ENCODE measurements around the gene CCDC190. TPM values are rescaled to one million over a fixed set of nuclear protein-coding genes. Genes with fewer than 3 reads are reported as not detected.

The CCDC190 gene
- total and polyA plus RNA-seq, 9 of the 15 experiments (the other 6 are each of a cell fraction or from before 2014, with no cell fraction given), result not detected

DNA sequence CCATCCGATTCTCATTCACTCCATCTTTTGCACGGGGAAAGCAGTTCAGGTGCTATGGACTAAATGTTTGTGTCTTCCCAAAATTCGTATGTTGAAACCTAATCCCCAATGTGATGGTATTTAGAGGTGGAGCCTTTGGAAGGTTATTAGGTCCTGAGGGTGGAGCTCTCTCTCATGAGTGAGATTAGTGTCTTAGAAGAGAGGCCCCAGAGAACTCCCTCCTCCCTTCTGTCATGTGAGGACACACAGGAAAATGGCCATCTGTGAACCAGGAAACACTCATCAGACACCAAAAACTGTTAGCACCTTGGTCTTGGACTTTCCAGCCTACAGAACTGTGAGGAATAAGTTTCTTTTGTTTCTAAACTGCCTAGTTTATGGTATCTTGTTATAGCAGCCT, 15.8 kb upstream of the CCDC190 start:
- CTCF ChIA-PET (ENCODE audit: low intra/inter-chr PET ratio), result no interaction called here
- intact Hi-C loops (cut with micrococcal nuclease), result no loop called here

More for the DNA sequence above, 15.8 kb upstream of the CCDC190 start:
- no peaks in the 10 kb centered on the region for H3K4me1 ChIP-seq (replicated peaks in 1 of 2; ENCODE audit: control insufficient read depth in 2 of 2, insufficient read depth in 2 of 2, low read length in 2 of 2)
- no TSS peak for BruUV-seq (replicated peaks)
- no peak overlapping the region for H2AFZ ChIP-seq (ENCODE audit: low read depth, low read length)
- FAIRE-seq (no peak), DNase-seq (ENCODE audit: extremely low read depth in 1 of 4, low spot score in 3 of 4) (no peak), ATAC-seq (no peak)
- H3K27ac ChIP-seq (ENCODE audit: extremely low read depth, low read depth, low read length), result no peak overlapping the region
- no peaks in the 10 kb centered on the region for H3K79me2 ChIP-seq (ENCODE audit: control insufficient read depth, insufficient read depth, low read length)
- no peak overlapping the region for H3K4me3 ChIP-seq
- peaks cover 0 to 6% of the 10 kb centered on the region in 2 experiments; a peak in 2 of 5 replicates for H3K27me3 ChIP-seq (ENCODE audit: control insufficient read depth in 2 of 2, insufficient read depth in 2 of 2, low read length in 2 of 2)
- H3K9ac ChIP-seq (ENCODE audit: insufficient read depth in 1 of 2, low read depth in 2 of 2, low read length in 2 of 2), result no peak overlapping the region
- in situ Hi-C loops (cut with MboI), result no loop called here
- TF ChIP-seq FOXK1 (CRISPR knock-in tag; IDR thresholded peaks at IDR 0.05; ENCODE audit: borderline replicate concordance), result no peak
- TF ChIP-seq DNMT1 (IDR thresholded peaks at IDR 0.05), result no peak
- TF ChIP-seq, protein P1, sequence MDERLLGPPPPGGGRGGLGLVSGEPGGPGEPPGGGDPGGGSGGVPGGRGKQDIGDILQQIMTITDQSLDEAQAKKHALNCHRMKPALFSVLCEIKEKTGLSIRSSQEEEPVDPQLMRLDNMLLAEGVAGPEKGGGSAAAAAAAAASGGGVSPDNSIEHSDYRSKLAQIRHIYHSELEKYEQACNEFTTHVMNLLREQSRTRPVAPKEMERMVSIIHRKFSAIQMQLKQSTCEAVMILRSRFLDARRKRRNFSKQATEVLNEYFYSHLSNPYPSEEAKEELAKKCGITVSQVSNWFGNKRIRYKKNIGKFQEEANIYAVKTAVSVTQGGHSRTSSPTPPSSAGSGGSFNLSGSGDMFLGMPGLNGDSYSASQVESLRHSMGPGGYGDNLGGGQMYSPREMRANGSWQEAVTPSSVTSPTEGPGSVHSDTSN (CRISPR knock-in tag; IDR thresholded peaks at IDR 0.05; ENCODE audit: low read depth), result no peak
- TF ChIP-seq, protein P1 (tag; conservative IDR thresholded peaks at IDR 0.05; ENCODE audit: low read depth), result no peak
- no peak for TF ChIP-seq ZFP1 (CRISPR knock-in tag; IDR thresholded peaks at IDR 0.05)
- TF ChIP-seq SIRT6 (IDR thresholded peaks at IDR 0.05; ENCODE audit: low read depth, low read length), result no peak
- TF ChIP-seq GTF2F1 (IDR thresholded peaks at IDR 0.05; ENCODE audit: low read depth, low read length), result no peak
- TF ChIP-seq FOXA3 (CRISPR knock-in tag; conservative IDR thresholded peaks at IDR 0.05 in 1 of 2, IDR thresholded peaks at IDR 0.05 in 1 of 2), result no peak
- TF ChIP-seq, protein P2, sequence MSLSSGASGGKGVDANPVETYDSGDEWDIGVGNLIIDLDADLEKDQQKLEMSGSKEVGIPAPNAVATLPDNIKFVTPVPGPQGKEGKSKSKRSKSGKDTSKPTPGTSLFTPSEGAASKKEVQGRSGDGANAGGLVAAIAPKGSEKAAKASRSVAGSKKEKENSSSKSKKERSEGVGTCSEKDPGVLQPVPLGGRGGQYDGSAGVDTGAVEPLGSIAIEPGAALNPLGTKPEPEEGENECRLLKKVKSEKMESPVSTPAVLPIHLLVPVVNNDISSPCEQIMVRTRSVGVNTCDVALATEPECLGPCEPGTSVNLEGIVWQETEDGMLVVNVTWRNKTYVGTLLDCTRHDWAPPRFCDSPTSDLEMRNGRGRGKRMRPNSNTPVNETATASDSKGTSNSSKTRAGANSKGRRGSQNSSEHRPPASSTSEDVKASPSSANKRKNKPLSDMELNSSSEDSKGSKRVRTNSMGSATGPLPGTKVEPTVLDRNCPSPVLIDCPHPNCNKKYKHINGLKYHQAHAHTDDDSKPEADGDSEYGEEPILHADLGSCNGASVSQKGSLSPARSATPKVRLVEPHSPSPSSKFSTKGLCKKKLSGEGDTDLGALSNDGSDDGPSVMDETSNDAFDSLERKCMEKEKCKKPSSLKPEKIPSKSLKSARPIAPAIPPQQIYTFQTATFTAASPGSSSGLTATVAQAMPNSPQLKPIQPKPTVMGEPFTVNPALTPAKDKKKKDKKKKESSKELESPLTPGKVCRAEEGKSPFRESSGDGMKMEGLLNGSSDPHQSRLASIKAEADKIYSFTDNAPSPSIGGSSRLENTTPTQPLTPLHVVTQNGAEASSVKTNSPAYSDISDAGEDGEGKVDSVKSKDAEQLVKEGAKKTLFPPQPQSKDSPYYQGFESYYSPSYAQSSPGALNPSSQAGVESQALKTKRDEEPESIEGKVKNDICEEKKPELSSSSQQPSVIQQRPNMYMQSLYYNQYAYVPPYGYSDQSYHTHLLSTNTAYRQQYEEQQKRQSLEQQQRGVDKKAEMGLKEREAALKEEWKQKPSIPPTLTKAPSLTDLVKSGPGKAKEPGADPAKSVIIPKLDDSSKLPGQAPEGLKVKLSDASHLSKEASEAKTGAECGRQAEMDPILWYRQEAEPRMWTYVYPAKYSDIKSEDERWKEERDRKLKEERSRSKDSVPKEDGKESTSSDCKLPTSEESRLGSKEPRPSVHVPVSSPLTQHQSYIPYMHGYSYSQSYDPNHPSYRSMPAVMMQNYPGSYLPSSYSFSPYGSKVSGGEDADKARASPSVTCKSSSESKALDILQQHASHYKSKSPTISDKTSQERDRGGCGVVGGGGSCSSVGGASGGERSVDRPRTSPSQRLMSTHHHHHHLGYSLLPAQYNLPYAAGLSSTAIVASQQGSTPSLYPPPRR (CRISPR knock-in tag; IDR thresholded peaks at IDR 0.05; ENCODE audit: borderline replicate concordance), result no peak
- TF ChIP-seq, protein P3, sequence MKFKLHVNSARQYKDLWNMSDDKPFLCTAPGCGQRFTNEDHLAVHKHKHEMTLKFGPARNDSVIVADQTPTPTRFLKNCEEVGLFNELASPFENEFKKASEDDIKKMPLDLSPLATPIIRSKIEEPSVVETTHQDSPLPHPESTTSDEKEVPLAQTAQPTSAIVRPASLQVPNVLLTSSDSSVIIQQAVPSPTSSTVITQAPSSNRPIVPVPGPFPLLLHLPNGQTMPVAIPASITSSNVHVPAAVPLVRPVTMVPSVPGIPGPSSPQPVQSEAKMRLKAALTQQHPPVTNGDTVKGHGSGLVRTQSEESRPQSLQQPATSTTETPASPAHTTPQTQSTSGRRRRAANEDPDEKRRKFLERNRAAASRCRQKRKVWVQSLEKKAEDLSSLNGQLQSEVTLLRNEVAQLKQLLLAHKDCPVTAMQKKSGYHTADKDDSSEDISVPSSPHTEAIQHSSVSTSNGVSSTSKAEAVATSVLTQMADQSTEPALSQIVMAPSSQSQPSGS (CRISPR knock-in tag; IDR thresholded peaks at IDR 0.05), result no peak
- no peak for TF ChIP-seq SIN3A (IDR thresholded peaks at IDR 0.05; ENCODE audit: borderline replicate concordance in 2 of 2, control insufficient read depth in 1 of 2, low read depth in 2 of 2, low read length in 2 of 2)
- TF ChIP-seq MAFG (tag; conservative IDR thresholded peaks at IDR 0.05), result no peak
- no peak for TF ChIP-seq TSC22D4 (tag; IDR thresholded peaks at IDR 0.05)
- no peak for TF ChIP-seq OTX1 (CRISPR knock-in tag; IDR thresholded peaks at IDR 0.05)
- TF ChIP-seq ZNF431 (CRISPR knock-in tag; IDR thresholded peaks at IDR 0.05), result no peak
- H3K9me3 ChIP-seq (replicated peaks; ENCODE audit: control insufficient read depth, insufficient read depth, low read depth, low read length), result no peaks in the 10 kb centered on the region; the same call in 1 of the 2 replicates
- WGBS (ENCODE audit: insufficient coverage, low coverage, missing lambda C conversion rate), result 0% methylated on average over 3 of the region's 3 CpGs
- H3K9me1 ChIP-seq (ENCODE audit: control insufficient read depth, insufficient read depth, low read length), result no peaks in the 10 kb centered on the region
- no peak overlapping the region for H3K4me2 ChIP-seq (ENCODE audit: insufficient read depth, low read length)
- POLR2A ChIA-PET, result no interaction called here
- no peaks in the 10 kb centered on the region for H3K36me3 ChIP-seq (ENCODE audit: control insufficient read depth, insufficient read depth, low read length)
- H4K20me1 ChIP-seq (replicated peaks; ENCODE audit: control insufficient read depth, insufficient read depth, low read length), result no peaks in the 10 kb centered on the region

Data from K562 (cell line).